ENCODE data around the gene MROH2B. TPM values are rescaled to one million over a fixed set of nuclear protein-coding genes. Genes with fewer than 3 reads are reported as not detected.

MROH2B gene
- total RNA-seq, 3 donors from 2014 or later (not counting 1 experiment from before 2014, with no cell fraction given), result not detected

DNA sequence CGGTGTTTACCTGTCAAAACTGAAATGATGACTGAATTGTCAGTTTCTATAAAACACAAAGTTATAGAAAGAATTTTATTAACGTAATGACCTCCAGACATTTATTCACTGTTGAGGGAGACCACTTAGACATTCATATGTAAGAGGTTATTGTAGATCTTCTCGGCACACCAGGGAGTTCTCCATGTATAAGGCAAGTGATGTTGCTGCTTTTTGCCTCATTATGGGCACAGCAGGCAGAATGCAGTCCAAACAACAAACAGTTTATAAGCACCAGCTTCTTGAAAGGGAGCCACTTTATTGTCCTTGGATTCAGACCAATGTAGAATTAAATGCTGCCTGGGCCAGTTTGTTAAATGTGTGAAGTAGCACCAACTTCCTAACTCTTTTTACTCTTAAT is 95.1 kb downstream of the MROH2B start:
- Histone ChIP-seq H3K9me3 (ENCODE audit: control insufficient read depth, insufficient read depth, low read length) (no peaks in the 10 kb centered on the region), H3K27ac (ENCODE audit: low read length) (no peak overlapping the region), H3K36me3 (ENCODE audit: control insufficient read depth, insufficient read depth, low read length) (no peaks in the 10 kb centered on the region), H3K4me3 (ENCODE audit: low read length) (no peak overlapping the region), H3K4me1 (ENCODE audit: control insufficient read depth, insufficient read depth, low read length) (no peaks in the 10 kb centered on the region), H3K27me3 (ENCODE audit: control insufficient read depth, insufficient read depth, low read length) (no peaks in the 10 kb centered on the region)
- no peaks in the 10 kb centered on the region for H3K36me3 Mint-ChIP-seq
- WGBS (ENCODE audit: insufficient coverage), result 89% methylated on average over 3 of the region's 3 CpGs
- intact Hi-C loops (cut with micrococcal nuclease), result no loop called here
- no peak for ATAC-seq
- H3K4me3 Mint-ChIP-seq, result no peak overlapping the region
- no peak overlapping the region for H3K27ac Mint-ChIP-seq
- peaks cover 0 to 2% of the 10 kb centered on the region in 2 donors for H3K9me3 Mint-ChIP-seq
- DNase-seq, result no peak
- H3K27me3 Mint-ChIP-seq (ENCODE audit: low read depth in 2 of 2), result peaks cover 0 to 4% of the 10 kb centered on the region in 2 donors
- no peaks in the 10 kb centered on the region for H3K4me1 Mint-ChIP-seq
- TF ChIP-seq, protein P1, sequence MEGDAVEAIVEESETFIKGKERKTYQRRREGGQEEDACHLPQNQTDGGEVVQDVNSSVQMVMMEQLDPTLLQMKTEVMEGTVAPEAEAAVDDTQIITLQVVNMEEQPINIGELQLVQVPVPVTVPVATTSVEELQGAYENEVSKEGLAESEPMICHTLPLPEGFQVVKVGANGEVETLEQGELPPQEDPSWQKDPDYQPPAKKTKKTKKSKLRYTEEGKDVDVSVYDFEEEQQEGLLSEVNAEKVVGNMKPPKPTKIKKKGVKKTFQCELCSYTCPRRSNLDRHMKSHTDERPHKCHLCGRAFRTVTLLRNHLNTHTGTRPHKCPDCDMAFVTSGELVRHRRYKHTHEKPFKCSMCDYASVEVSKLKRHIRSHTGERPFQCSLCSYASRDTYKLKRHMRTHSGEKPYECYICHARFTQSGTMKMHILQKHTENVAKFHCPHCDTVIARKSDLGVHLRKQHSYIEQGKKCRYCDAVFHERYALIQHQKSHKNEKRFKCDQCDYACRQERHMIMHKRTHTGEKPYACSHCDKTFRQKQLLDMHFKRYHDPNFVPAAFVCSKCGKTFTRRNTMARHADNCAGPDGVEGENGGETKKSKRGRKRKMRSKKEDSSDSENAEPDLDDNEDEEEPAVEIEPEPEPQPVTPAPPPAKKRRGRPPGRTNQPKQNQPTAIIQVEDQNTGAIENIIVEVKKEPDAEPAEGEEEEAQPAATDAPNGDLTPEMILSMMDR (IDR thresholded peaks at IDR 0.05), result no peak

DNA sequence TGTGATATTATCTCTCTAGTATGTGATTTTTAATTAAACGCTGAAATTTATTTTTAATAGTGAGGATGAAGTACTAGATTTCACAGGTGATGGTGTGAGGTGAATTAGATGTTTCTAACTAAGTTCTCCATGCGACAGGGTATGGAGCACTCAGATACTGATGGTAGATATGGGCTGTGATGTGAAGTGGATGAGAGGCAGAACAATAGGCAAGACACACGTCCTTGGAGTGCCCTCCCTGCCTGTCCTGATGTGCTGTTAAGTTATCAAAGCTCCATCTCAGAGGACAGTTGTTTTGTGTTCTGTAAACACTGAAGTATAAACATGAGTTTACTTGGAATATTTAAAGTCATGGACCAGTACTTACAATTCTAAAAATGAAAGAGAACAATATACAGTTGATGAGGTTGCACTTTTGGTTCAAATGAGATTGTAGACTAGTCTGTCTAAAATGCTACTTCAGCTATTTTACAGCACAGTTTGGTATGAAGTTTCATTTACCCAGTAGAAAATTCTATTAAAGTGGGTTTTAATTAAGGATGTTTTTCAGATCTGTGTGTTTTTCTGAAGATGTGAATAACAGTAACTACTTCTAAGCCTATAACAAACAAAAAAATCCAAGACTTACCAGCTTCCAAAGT is 97.7 kb downstream of the MROH2B start:
- Histone ChIP-seq H3K27ac (ENCODE audit: low read length) (no peak overlapping the region), H3K4me1 (ENCODE audit: control insufficient read depth, insufficient read depth, low read length) (no peaks in the 10 kb centered on the region), H3K27me3 (ENCODE audit: control insufficient read depth, insufficient read depth, low read length) (no peaks in the 10 kb centered on the region), H3K4me3 (ENCODE audit: low read length) (no peak overlapping the region), H3K9me3 (ENCODE audit: control insufficient read depth, insufficient read depth, low read length) (no peaks in the 10 kb centered on the region), H3K36me3 (ENCODE audit: control insufficient read depth, insufficient read depth, low read length) (no peaks in the 10 kb centered on the region)
- peaks cover 0 to 4% of the 10 kb centered on the region in 2 donors for H3K27me3 Mint-ChIP-seq (ENCODE audit: low read depth in 2 of 2)
- TF ChIP-seq, protein P1 (IDR thresholded peaks at IDR 0.05), result no peak
- intact Hi-C loops (cut with micrococcal nuclease), result no loop called here
- no peaks in the 10 kb centered on the region for H3K4me1 Mint-ChIP-seq
- no peaks in the 10 kb centered on the region for H3K9me3 Mint-ChIP-seq
- WGBS (ENCODE audit: insufficient coverage), result 66% methylated on average over 3 of the region's 3 CpGs
- H3K36me3 Mint-ChIP-seq, result no peaks in the 10 kb centered on the region
- DNase-seq, result no peak
- ATAC-seq, result no peak
- no peak overlapping the region for H3K4me3 Mint-ChIP-seq
- no peak overlapping the region for H3K27ac Mint-ChIP-seq

DNA sequence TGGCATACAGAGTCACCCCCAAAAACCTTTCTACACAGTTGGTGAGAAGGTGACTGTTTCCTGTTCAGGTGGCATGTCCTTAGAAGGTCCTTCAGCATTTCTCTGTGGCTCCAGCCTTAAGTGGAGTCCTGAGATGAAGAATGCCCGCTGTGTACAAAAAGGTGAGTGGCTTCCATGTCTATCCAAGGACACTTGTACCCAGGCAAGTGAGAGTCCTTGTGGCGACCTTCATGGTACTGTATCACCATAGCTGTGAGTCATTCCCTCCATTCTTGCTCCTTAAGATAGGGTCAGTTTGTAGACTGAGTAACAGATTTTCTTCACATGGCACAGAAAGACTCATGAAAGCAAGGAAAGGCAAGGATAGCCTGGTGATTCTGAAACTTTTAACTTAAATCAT is 98.7 kb downstream of the MROH2B start:
- no peak overlapping the region for H3K4me3 Mint-ChIP-seq
- no peak for ATAC-seq
- no peaks in the 10 kb centered on the region for H3K9me3 Mint-ChIP-seq
- Histone ChIP-seq H3K27me3 (ENCODE audit: control insufficient read depth, insufficient read depth, low read length) (no peaks in the 10 kb centered on the region), H3K4me1 (ENCODE audit: control insufficient read depth, insufficient read depth, low read length) (no peaks in the 10 kb centered on the region), H3K36me3 (ENCODE audit: control insufficient read depth, insufficient read depth, low read length) (no peaks in the 10 kb centered on the region), H3K4me3 (ENCODE audit: low read length) (no peak overlapping the region), H3K9me3 (ENCODE audit: control insufficient read depth, insufficient read depth, low read length) (no peaks in the 10 kb centered on the region), H3K27ac (ENCODE audit: low read length) (no peak overlapping the region)
- intact Hi-C loops (cut with micrococcal nuclease), result no loop called here
- H3K4me1 Mint-ChIP-seq, result no peaks in the 10 kb centered on the region
- WGBS (ENCODE audit: insufficient coverage), result 63% methylated on average over 2 of the region's 2 CpGs
- H3K27me3 Mint-ChIP-seq (ENCODE audit: low read depth in 2 of 2), result peaks cover 0 to 4% of the 10 kb centered on the region in 2 donors
- no peak overlapping the region for H3K27ac Mint-ChIP-seq
- no peaks in the 10 kb centered on the region for H3K36me3 Mint-ChIP-seq
- TF ChIP-seq, protein P1 (IDR thresholded peaks at IDR 0.05), result no peak
- no peak for DNase-seq
